LNCaP clone FGC (cell line): ENCODE data around the gene DOLPP1.
A peak's percentile ranks its signal among the peaks of the same experiment; 100 is the strongest.

Experiments
- DNase-seq: peaks from one replicate; pipeline ENCODE4 v3.0.0-alpha.2; 2011; ENCODE audit warnings: low read depth
- H3K4me3 ChIP-seq: 2 replicates; pipeline ENCODE4 v1.5.1; 2011; ENCODE audit warnings: mild to moderate bottlenecking, low read depth, low read length, control low read depth
- CTCF ChIP-seq: IDR thresholded peaks from 2 replicates; pipeline ENCODE4 v1.5.1; 2012; ENCODE audit warnings: mild to moderate bottlenecking; ENCODE audit not compliant: control insufficient read depth, insufficient read depth; ENCODE audit errors: extremely low read depth

Gene DOLPP1

GRCh38 chr9:129105857-129106694 lies 25.2 kb downstream of the DOLPP1 start:
- no peak for TF ChIP-seq CTCF

GRCh38 chr9:129107651-129108050 lies 26.7 kb downstream of the DOLPP1 start:
- no peak for DNase-seq
- TF ChIP-seq CTCF = no peak
- H3K4me3 ChIP-seq = no peak overlapping the region

More at GRCh38 chr9:129105857-129106694, 25.2 kb downstream of the DOLPP1 start:
- no peak overlapping the region for H3K4me3 ChIP-seq
- no peak for DNase-seq

- no peak overlapping the region for H3K4me3 ChIP-seq
- no peak for TF ChIP-seq CTCF
- DNase-seq = no peak
Observed at GRCh38 chr9:129108083-129108804, 27.3 kb downstream of the DOLPP1 start.

- DNase-seq = peak; percentile 84
- TF ChIP-seq CTCF = no peak
- H3K4me3 ChIP-seq = peak overlapping the region; percentile 61
Observed at GRCh38 chr9:129108805-129109536, 28.1 kb downstream of the DOLPP1 start.

GRCh38 chr9:129109537-129109903 lies 28.6 kb downstream of the DOLPP1 start:
- H3K4me3 ChIP-seq = peak overlapping the region; percentile 61
- DNase-seq = no peak
- no peak for TF ChIP-seq CTCF

GRCh38 chr9:129109952-129110739 lies 29.2 kb downstream of the DOLPP1 start:
- TF ChIP-seq CTCF = no peak

More at GRCh38 chr9:129109952-129110739, 29.2 kb downstream of the DOLPP1 start:
- peak overlapping the region; percentile 61 for H3K4me3 ChIP-seq
- DNase-seq = no peak
